ENCODE results near the gene HPX.

The HPX gene

GRCh38 chr11:6473451-6474412 is 32.9 kb upstream of the HPX start, which contains the start of gene TRIM3:
TSS of gene TRIM3 (minus strand) at chr11:6473941. CDS start at chr11:6465695, 8,246 bp downstream.
- peak within 1 kb of the TSS; percentile 95 for H3K4me2 ChIP-seq (ENCODE audit: low read length)
- H3K4me3 ChIP-seq (ENCODE audit: low read length) = peak within 1 kb of the TSS; percentile 94
- peak within 1 kb of the TSS; percentile 78 for H3K9ac ChIP-seq (ENCODE audit: low read length)
- H3K36me3 ChIP-seq (replicated peaks; ENCODE audit: low read depth, low read length) = peaks cover 21% of the 10 kb centered on the region
- H3K27me3 ChIP-seq (ENCODE audit: low read depth, low read length) = no peaks in the 10 kb centered on the region
- TF ChIP-seq CTCF (IDR thresholded peaks at IDR 0.05; ENCODE audit: low read depth, low read length) = no peak
- no peak for TF ChIP-seq EZH2phosphoT487 (IDR thresholded peaks at IDR 0.05; ENCODE audit: low read depth)
- H2AFZ ChIP-seq (ENCODE audit: low read depth, low read length) = peak within 1 kb of the TSS; percentile 81
- H4K20me1 ChIP-seq (ENCODE audit: insufficient read depth, low read length) = no peaks in the 10 kb centered on the region
- H3K9me3 ChIP-seq (ENCODE audit: insufficient read depth, low read length) = no peaks in the 10 kb centered on the region
- H3K79me2 ChIP-seq (ENCODE audit: low read length) = no peaks in the 10 kb centered on the region
- peaks cover 16% of the 10 kb centered on the region for H3K4me1 ChIP-seq (ENCODE audit: low read length)
- no peak within 1 kb of the TSS for H3K27ac ChIP-seq (ENCODE audit: low read length)

- H3K27me3 ChIP-seq (ENCODE audit: low read depth, low read length) = no peaks in the 10 kb centered on the region
- peak overlapping the region; percentile 95 for H3K4me2 ChIP-seq (ENCODE audit: low read length)
- TF ChIP-seq EZH2phosphoT487 (IDR thresholded peaks at IDR 0.05; ENCODE audit: low read depth) = no peak
- TF ChIP-seq CTCF (IDR thresholded peaks at IDR 0.05; ENCODE audit: low read depth, low read length) = no peak
- peak overlapping the region; percentile 52 for H3K9ac ChIP-seq (ENCODE audit: low read length)
- no peaks in the 10 kb centered on the region for H3K79me2 ChIP-seq (ENCODE audit: low read length)
- no peaks in the 10 kb centered on the region for H3K9me3 ChIP-seq (ENCODE audit: insufficient read depth, low read length)
- H3K4me1 ChIP-seq (ENCODE audit: low read length) = peaks cover 19% of the 10 kb centered on the region
- peak overlapping the region; percentile 94 for H3K4me3 ChIP-seq (ENCODE audit: low read length)
- H3K27ac ChIP-seq (ENCODE audit: low read length) = no peak overlapping the region
- H2AFZ ChIP-seq (ENCODE audit: low read depth, low read length) = no peak overlapping the region
- no peaks in the 10 kb centered on the region for H4K20me1 ChIP-seq (ENCODE audit: insufficient read depth, low read length)
- H3K36me3 ChIP-seq (replicated peaks; ENCODE audit: low read depth, low read length) = peaks cover 13% of the 10 kb centered on the region
Observed at GRCh38 chr11:6472934-6473333, 32.1 kb upstream of the HPX start.

GRCh38 chr11:6469599-6469998 is 28.8 kb upstream of the HPX start:
- peaks cover 19% of the 10 kb centered on the region for H3K4me1 ChIP-seq (ENCODE audit: low read length)
- H3K9ac ChIP-seq (ENCODE audit: low read length) = no peak overlapping the region
- peak overlapping the region; percentile 37 for H3K4me2 ChIP-seq (ENCODE audit: low read length)
- H3K4me3 ChIP-seq (ENCODE audit: low read length) = peak overlapping the region; percentile 3; the same call in 1 of the 2 replicates
- H4K20me1 ChIP-seq (ENCODE audit: insufficient read depth, low read length) = no peaks in the 10 kb centered on the region
- 0 out of 2 replicates have a peak, but pooled peaks cover 3% of the 10 kb centered on the region for H3K27me3 ChIP-seq (ENCODE audit: low read depth, low read length)
- H3K27ac ChIP-seq (ENCODE audit: low read length) = no peak overlapping the region
- no peaks in the 10 kb centered on the region for H3K79me2 ChIP-seq (ENCODE audit: low read length)
- TF ChIP-seq EZH2phosphoT487 (IDR thresholded peaks at IDR 0.05; ENCODE audit: low read depth) = no peak
- no peak for TF ChIP-seq CTCF (IDR thresholded peaks at IDR 0.05; ENCODE audit: low read depth, low read length)
- H3K9me3 ChIP-seq (ENCODE audit: insufficient read depth, low read length) = no peaks in the 10 kb centered on the region
- H3K36me3 ChIP-seq (replicated peaks; ENCODE audit: low read depth, low read length) = no peaks in the 10 kb centered on the region
- 0 out of 2 replicates have a peak overlapping the region, but pooled peaks have one; percentile 39 for H2AFZ ChIP-seq (ENCODE audit: low read depth, low read length)
